Kidney (tissue), 14 donors: ENCODE data around the gene AVPR2. TPM values are rescaled to one million over a fixed set of nuclear protein-coding genes. Genes with fewer than 3 reads are reported as not detected.
A peak's percentile ranks its signal among the peaks of the same experiment; 100 is the strongest.

Experiments used
- DNase-seq, 5 donors: peaks; one replicate each; pipeline ENCODE4 v3.0.0-alpha.2; 2013 to 2020
- FAIRE-seq: peaks from 2 replicates; lab custom pipeline; 2012; peaks lifted over from hg19 to GRCh38; lab: Jason Lieb, UNC
- H3K27ac ChIP-seq, 2 donors: one replicate each; pipeline ENCODE4 v1.7.0; 2013; ENCODE audit warnings: low read depth in 2 of 2, low read length in 2 of 2, inconsistent platforms in 1 of 2
- H3K27me3 ChIP-seq: one replicate; pipeline ENCODE4 v1.7.1; 2013; ENCODE audit warnings: low read length, inconsistent platforms; ENCODE audit not compliant: control insufficient read depth, insufficient read depth
- H3K36me3 ChIP-seq, 3 donors: one replicate each; pipeline versions ENCODE4 v1.7.0 to v1.7.1; 2013; ENCODE audit warnings: low read length in 3 of 3, control low read depth in 1 of 3, inconsistent platforms in 1 of 3; ENCODE audit not compliant: insufficient read depth in 3 of 3, control insufficient read depth in 2 of 3
- H3K4me1 ChIP-seq, 3 donors: one replicate each; pipeline versions ENCODE4 v1.7.0 to v1.7.1; 2013; ENCODE audit warnings: low read length in 3 of 3, inconsistent platforms in 1 of 3, low read depth in 1 of 3; ENCODE audit not compliant: control insufficient read depth in 2 of 3, insufficient read depth in 2 of 3
- H3K4me3 ChIP-seq, 3 donors: one replicate each; pipeline versions ENCODE4 v1.7.0 to v1.8.1; 2013; ENCODE audit warnings: low read length in 3 of 3, control low read depth in 1 of 3, inconsistent platforms in 1 of 3
- H3K9ac ChIP-seq, 3 donors: one replicate each; pipeline versions ENCODE4 v1.7.0 to v1.7.1; 2013; ENCODE audit warnings: low read length in 3 of 3, control low read depth in 1 of 3, inconsistent platforms in 1 of 3
- H3K9me3 ChIP-seq, 3 donors: one replicate each; pipeline versions ENCODE4 v1.7.0 to v1.7.1; 2013; ENCODE audit warnings: low read length in 3 of 3, control low read depth in 1 of 3, inconsistent platforms in 1 of 3; ENCODE audit not compliant: control insufficient read depth in 2 of 3, insufficient read depth in 1 of 3
- CTCF ChIP-seq: IDR thresholded peaks from 3 replicates; pipeline ENCODE4 v1.5.1; 2012; ENCODE audit warnings: mild to moderate bottlenecking, moderate library complexity, borderline replicate concordance; ENCODE audit not compliant: insufficient read depth; ENCODE audit errors: extremely low read depth
- intact Hi-C: fragments of 100-400 bp; cut with DNase I; formaldehyde crosslinking; loops from one replicate; pipeline ENCODE4 v1.11.1; 2022
- polyA plus RNA-seq: library from polyadenylated mRNA; stranded (reverse); fragments of 350-450 nt; fragmentation: Illumina TruSeq; extraction: RNeasy Lipid Tissue Mini Kit (QIAGEN cat#74804); gene quantifications from one replicate; pipeline ENCODE4 v1.2.3, GENCODE V29; 2014; ENCODE audit warnings: low read depth, low replicate concordance; ENCODE audit not compliant: insufficient read depth
- total RNA-seq: library from RNA; stranded (reverse); fragmentation: NEBNext Ultra II Directional; extraction: Animal tissue kit (Norgen Biotek cat#: 25700); gene quantifications from one replicate; pipeline ENCODE4 v1.2.1, GENCODE V29; 2021
- donor health status: control.
- donor health status: control.
- donor health status: control.
- donor health status: control.
- donor health status: control.
- donor health status: DM: yes; HTN: yes; CAD: no.
- donor health status: Normal renal cell carcinoma (clear cell type).

Gene AVPR2
- total and polyA plus RNA-seq, 2 donors from 2014 or later, result 2.3 to 22.1 TPM

GRCh38 chrX:153941336-153942252, 37.1 kb downstream of the AVPR2 start:
- peak in 1 of 5 donors; percentile 21 for DNase-seq
- H3K27me3 ChIP-seq, result no peaks in the 10 kb centered on the region
- intact Hi-C loops, result no loop called here
- no peak for FAIRE-seq
- no peak overlapping the region for H3K9ac ChIP-seq
- no peaks in the 10 kb centered on the region for H3K9me3 ChIP-seq
- H3K4me3 ChIP-seq, result no peak overlapping the region
- H3K4me1 ChIP-seq, result peaks cover 0 to 10% (median 0%) of the 10 kb centered on the region in 3 donors
- H3K27ac ChIP-seq, result no peak overlapping the region
- H3K36me3 ChIP-seq, result no peaks in the 10 kb centered on the region
- TF ChIP-seq CTCF, result no peak

- no peak for FAIRE-seq
- DNase-seq, result peak in 4 of 5 donors; percentile 58 to 79 (median 70)
- Histone ChIP-seq H3K36me3 (no peaks in the 10 kb centered on the region), H3K27me3 (no peaks in the 10 kb centered on the region), H3K9ac (peak within 1 kb of the TSS in 1 of 3 donors; percentile 58), H3K27ac (peak within 1 kb of the TSS; percentile 28 to 67), H3K4me3 (peak within 1 kb of the TSS in 2 of 3 donors; percentile 52 to 55), H3K9me3 (no peaks in the 10 kb centered on the region), H3K4me1 (peaks cover 0 to 14% (median 0%) of the 10 kb centered on the region in 3 donors)
- intact Hi-C loops, result no loop called here
- TF ChIP-seq CTCF, result no peak
Observed at GRCh38 chrX:153944140-153944799, 39.8 kb downstream of the AVPR2 start, which contains the start of gene RENBP. RENBP (minus strand) TSS chrX:153944643; CDS start chrX:153944610, 33 bp downstream.

- DNase-seq (no peak), FAIRE-seq (no peak)
- Histone ChIP-seq H3K27ac (no peak overlapping the region), H3K4me1 (peaks cover 0 to 17% (median 0%) of the 10 kb centered on the region in 3 donors), H3K36me3 (no peaks in the 10 kb centered on the region), H3K27me3 (no peaks in the 10 kb centered on the region), H3K9ac (no peak overlapping the region), H3K4me3 (no peak overlapping the region), H3K9me3 (no peaks in the 10 kb centered on the region)
- intact Hi-C loops, result no loop called here
- no peak for TF ChIP-seq CTCF
Observed at GRCh38 chrX:153944800-153945150, 40.3 kb downstream of the AVPR2 start.
